ENCODE data around the gene GCSAML.

GCSAML gene

GRCh38 chr1:247576514-247576913 is 27.6 kb downstream of the GCSAML start:
- no peak for DNase-seq

GRCh38 chr1:247578946-247579460 is 30.1 kb downstream of the GCSAML start:
- no peak for DNase-seq

GRCh38 chr1:247588060-247588459 is 39.1 kb downstream of the GCSAML start, which contains the start of gene OR2G2:
Gene OR2G2, plus strand, starts transcription at chr1:247588360. Its CDS starts 0 bp downstream, at chr1:247588360.
- no peak for DNase-seq

GRCh38 chr1:247605286-247605685 is 56.4 kb downstream of the GCSAML start, which contains the start of gene OR2G3:
Gene OR2G3, plus strand, starts transcription at chr1:247605586. Its CDS starts 0 bp downstream, at chr1:247605586.
- no peak for DNase-seq

- no peak for DNase-seq
These were observed 64.5 kb downstream of the GCSAML start for GRCh38 chr1:247613405-247613804.

- DNase-seq, result no peak
These were observed 65.7 kb downstream of the GCSAML start for GRCh38 chr1:247614625-247615024.
